ENCODE results near the gene MDFIC. TPM values are rescaled to one million over a fixed set of nuclear protein-coding genes. Genes with fewer than 3 reads are reported as not detected.

Gene MDFIC
- total RNA-seq, 1 donor from 2014 or later: 7.1 TPM

DNA sequence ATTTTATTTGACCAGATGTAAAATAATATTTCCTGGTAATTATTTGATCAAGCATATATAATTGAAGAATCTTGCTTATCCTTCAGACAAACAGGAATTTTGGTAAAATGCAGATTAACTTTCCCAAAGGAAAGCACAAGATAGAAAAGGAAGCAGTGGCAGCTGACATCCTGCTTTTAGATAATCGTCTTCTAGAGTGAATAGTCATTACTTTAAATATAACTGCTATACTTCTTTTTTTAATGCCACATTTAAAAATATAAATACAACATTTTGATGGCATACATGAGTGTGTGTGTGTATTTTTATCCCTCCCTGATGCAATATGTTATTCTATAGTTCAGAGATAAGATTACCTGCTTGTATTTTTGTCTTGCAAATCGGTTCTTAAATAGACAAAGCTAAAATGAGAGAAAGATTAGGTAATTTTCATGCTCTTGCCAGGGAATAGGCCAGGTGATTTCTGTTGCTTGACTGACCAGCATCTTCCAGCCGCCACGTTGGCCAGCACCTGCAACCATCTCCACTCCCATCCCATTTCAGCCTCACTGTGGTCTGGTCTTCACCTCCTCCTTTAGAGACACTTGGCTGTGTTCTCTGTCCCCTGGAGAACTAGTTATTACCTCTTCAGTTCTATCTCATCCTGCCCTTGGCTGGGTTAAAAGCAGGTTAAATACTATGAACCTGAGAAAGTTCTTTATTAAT lies 58.1 kb downstream of the MDFIC start:
- H3K9me3 ChIP-seq (ENCODE audit: low read depth): no peaks in the 10 kb centered on the region
- no peaks in the 10 kb centered on the region for H3K4me1 Mint-ChIP-seq
- no peaks in the 10 kb centered on the region for H3K27me3 Mint-ChIP-seq (ENCODE audit: insufficient read depth, low read depth)
- no peak overlapping the region for H3K4me2 ChIP-seq
- H3K4me3 ChIP-seq: no peak overlapping the region
- peaks cover 2% of the 10 kb centered on the region for H3K36me3 Mint-ChIP-seq
- H3K27me3 ChIP-seq: no peaks in the 10 kb centered on the region
- no peaks in the 10 kb centered on the region for H3K9me3 Mint-ChIP-seq
- TF ChIP-seq EZH2 (IDR thresholded peaks at IDR 0.05) (no peak), EZH2phosphoT487 (IDR thresholded peaks at IDR 0.05) (no peak)
- TF ChIP-seq, protein P1, sequence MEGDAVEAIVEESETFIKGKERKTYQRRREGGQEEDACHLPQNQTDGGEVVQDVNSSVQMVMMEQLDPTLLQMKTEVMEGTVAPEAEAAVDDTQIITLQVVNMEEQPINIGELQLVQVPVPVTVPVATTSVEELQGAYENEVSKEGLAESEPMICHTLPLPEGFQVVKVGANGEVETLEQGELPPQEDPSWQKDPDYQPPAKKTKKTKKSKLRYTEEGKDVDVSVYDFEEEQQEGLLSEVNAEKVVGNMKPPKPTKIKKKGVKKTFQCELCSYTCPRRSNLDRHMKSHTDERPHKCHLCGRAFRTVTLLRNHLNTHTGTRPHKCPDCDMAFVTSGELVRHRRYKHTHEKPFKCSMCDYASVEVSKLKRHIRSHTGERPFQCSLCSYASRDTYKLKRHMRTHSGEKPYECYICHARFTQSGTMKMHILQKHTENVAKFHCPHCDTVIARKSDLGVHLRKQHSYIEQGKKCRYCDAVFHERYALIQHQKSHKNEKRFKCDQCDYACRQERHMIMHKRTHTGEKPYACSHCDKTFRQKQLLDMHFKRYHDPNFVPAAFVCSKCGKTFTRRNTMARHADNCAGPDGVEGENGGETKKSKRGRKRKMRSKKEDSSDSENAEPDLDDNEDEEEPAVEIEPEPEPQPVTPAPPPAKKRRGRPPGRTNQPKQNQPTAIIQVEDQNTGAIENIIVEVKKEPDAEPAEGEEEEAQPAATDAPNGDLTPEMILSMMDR (IDR thresholded peaks at IDR 0.05): no peak
- no peaks in the 10 kb centered on the region for H3K4me1 ChIP-seq
- no peak overlapping the region for H3K4me3 Mint-ChIP-seq
- no peaks in the 10 kb centered on the region for H3F3A ChIP-seq (ENCODE audit: low read depth)
- no peaks in the 10 kb centered on the region for H4K20me1 ChIP-seq (ENCODE audit: low read depth)
- no peak overlapping the region for H3K27ac ChIP-seq
- H3K36me3 ChIP-seq: no peaks in the 10 kb centered on the region
- H3K9ac ChIP-seq: no peak overlapping the region
- H3K27ac Mint-ChIP-seq: no peak overlapping the region
- no peak overlapping the region for H2AFZ ChIP-seq (replicated peaks)
- no peak for DNase-seq (ENCODE audit: low spot score)
- H3K79me2 ChIP-seq (ENCODE audit: low read depth): no peaks in the 10 kb centered on the region

DNA sequence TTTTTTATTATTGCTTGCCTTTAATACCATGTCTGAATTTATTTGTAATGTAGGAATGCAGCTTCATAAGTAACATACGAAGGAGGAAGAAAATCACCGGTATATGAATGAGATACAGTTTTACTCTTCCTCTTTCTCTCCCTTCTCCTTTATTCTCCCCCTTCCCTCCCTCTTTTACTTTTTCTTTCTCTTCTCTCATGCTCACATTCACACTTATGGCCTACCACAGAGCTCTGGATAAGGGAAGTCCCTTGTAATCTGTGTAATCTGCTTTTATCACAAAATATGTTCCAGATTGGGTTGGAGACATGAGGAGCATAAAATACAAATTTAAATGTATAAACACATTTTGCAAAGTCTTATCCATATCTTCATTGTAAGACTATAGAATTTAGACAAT lies 59.4 kb downstream of the MDFIC start:
- Histone ChIP-seq H3K9me3 (ENCODE audit: low read depth) (no peaks in the 10 kb centered on the region), H3K4me2 (no peak overlapping the region), H3K36me3 (no peaks in the 10 kb centered on the region), H4K20me1 (ENCODE audit: low read depth) (no peaks in the 10 kb centered on the region), H3K4me1 (no peaks in the 10 kb centered on the region), H3K27me3 (no peaks in the 10 kb centered on the region), H3F3A (ENCODE audit: low read depth) (no peaks in the 10 kb centered on the region), H2AFZ (replicated peaks) (no peak overlapping the region), H3K27ac (no peak overlapping the region), H3K79me2 (ENCODE audit: low read depth) (no peaks in the 10 kb centered on the region), H3K4me3 (no peak overlapping the region), H3K9ac (no peak overlapping the region)
- Mint-ChIP-seq H3K4me3 (no peak overlapping the region), H3K36me3 (peaks cover 2% of the 10 kb centered on the region), H3K27me3 (ENCODE audit: insufficient read depth, low read depth) (no peaks in the 10 kb centered on the region), H3K27ac (peak overlapping the region; percentile 19), H3K4me1 (peaks cover 3% of the 10 kb centered on the region), H3K9me3 (no peaks in the 10 kb centered on the region)
- DNase-seq (ENCODE audit: low spot score): no peak
- TF ChIP-seq EZH2 (IDR thresholded peaks at IDR 0.05): no peak
- TF ChIP-seq, protein P1 (IDR thresholded peaks at IDR 0.05): no peak
- TF ChIP-seq EZH2phosphoT487 (IDR thresholded peaks at IDR 0.05): no peak

DNA sequence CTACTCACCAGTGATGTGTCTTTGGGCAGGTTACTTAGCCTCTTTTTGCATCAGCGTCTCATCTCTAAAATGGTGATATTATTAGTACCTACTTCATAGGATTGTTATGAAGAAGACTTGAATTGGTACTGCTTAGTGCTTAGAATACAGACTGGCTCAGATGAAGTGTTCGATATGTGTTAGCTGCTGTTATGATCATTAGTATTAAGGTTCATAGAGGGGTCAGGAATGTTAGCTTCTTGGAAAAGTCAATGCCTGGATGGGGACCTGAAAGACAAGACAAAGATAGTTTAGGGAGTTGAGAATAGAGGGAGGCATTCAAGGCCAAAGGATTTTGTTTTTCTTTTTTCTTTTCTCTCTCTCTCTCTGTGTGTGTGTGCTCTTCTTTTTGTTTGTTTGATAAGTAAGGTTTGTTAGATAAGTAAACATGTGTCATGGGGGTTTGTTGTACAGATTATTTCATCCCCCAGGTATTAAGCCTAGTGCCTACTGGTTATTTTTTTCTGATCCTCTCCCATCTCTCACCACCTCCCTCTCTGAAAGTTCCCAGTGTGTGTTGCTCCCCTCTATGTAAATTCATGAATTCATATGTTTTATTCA lies 63.3 kb downstream of the MDFIC start:
- H3F3A ChIP-seq (ENCODE audit: low read depth): no peaks in the 10 kb centered on the region
- Mint-ChIP-seq H3K4me3 (no peak overlapping the region), H3K36me3 (peaks cover 4% of the 10 kb centered on the region), H3K9me3 (no peaks in the 10 kb centered on the region), H3K27me3 (ENCODE audit: insufficient read depth, low read depth) (no peaks in the 10 kb centered on the region), H3K4me1 (peaks cover 4% of the 10 kb centered on the region), H3K27ac (no peak overlapping the region)
- no peak overlapping the region for H2AFZ ChIP-seq (replicated peaks)
- H3K4me2 ChIP-seq: no peak overlapping the region
- no peaks in the 10 kb centered on the region for H3K9me3 ChIP-seq (ENCODE audit: low read depth)
- no peaks in the 10 kb centered on the region for H4K20me1 ChIP-seq (ENCODE audit: low read depth)
- no peak for DNase-seq (ENCODE audit: low spot score)
- no peaks in the 10 kb centered on the region for H3K27me3 ChIP-seq
- no peaks in the 10 kb centered on the region for H3K36me3 ChIP-seq
- H3K27ac ChIP-seq: no peak overlapping the region
- TF ChIP-seq EZH2 (IDR thresholded peaks at IDR 0.05) (no peak), EZH2phosphoT487 (IDR thresholded peaks at IDR 0.05) (no peak)
- TF ChIP-seq, protein P1 (IDR thresholded peaks at IDR 0.05): no peak
- H3K4me3 ChIP-seq: no peak overlapping the region
- no peaks in the 10 kb centered on the region for H3K79me2 ChIP-seq (ENCODE audit: low read depth)
- no peak overlapping the region for H3K9ac ChIP-seq
- H3K4me1 ChIP-seq: no peaks in the 10 kb centered on the region
